ENCODE results near the gene IL3. TPM values are rescaled to one million over a fixed set of nuclear protein-coding genes. Genes with fewer than 3 reads are reported as not detected.

Gene IL3
- total and polyA plus RNA-seq, 5 donors from 2014 or later, result not detected

DNA sequence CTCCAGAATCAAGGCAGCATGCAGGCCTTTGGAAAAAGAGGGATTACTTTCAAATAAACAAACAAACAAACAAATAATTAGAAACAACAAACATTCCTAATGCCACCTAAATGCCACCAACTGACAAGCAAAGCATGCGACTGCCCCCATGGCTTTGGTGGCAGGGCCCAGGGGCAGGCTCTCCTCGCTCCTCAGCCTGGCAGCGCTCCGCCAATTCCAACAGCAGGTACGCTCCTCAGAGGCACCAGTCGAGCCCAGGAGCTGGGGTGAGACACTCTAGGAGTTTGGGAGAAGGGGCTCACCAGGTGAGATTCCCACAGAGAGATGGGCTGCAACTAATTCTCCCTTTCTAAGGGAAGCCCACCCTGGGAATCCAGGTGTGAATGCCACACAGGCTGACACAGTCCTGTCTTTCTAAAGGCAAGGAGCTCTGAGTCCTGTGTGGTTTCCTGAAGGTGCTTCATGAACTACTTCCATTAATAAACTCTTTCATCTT is 41.0 kb downstream of the IL3 start:
- no peaks in the 10 kb centered on the region for H3K27me3 Mint-ChIP-seq
- Histone ChIP-seq H3K9me3 (ENCODE audit: control insufficient read depth in 2 of 2, low read length in 2 of 2) (no peaks in the 10 kb centered on the region), H3K4me1 (ENCODE audit: control insufficient read depth, insufficient read depth, low read length, poor library complexity, severe bottlenecking) (peaks cover 55% of the 10 kb centered on the region), H3K27me3 (ENCODE audit: control insufficient read depth, insufficient read depth, low read length) (no peaks in the 10 kb centered on the region), H3K4me3 (ENCODE audit: low read depth, low read length) (no peak overlapping the region), H3K27ac (ENCODE audit: insufficient read depth, low read length, poor library complexity, severe bottlenecking) (peak overlapping the region; percentile 73), H3K36me3 (ENCODE audit: control insufficient read depth, insufficient read depth, low read length) (no peaks in the 10 kb centered on the region)
- no peaks in the 10 kb centered on the region for H3K36me3 Mint-ChIP-seq
- H3K4me3 Mint-ChIP-seq, result peak overlapping the region in 1 of 4 donors; percentile 57
- H3K9me3 Mint-ChIP-seq, result peaks cover 0 to 2% (median 0%) of the 10 kb centered on the region in 7 donors
- DNase-seq, result no peak
- H3K4me1 Mint-ChIP-seq, result peaks cover 20 to 62% (median 46%) of the 10 kb centered on the region in 4 donors
- ATAC-seq (ENCODE audit: low read depth in 2 of 2), result no peak
- peak overlapping the region in 2 of 3 donors; percentile 16 to 78 for H3K27ac Mint-ChIP-seq

DNA sequence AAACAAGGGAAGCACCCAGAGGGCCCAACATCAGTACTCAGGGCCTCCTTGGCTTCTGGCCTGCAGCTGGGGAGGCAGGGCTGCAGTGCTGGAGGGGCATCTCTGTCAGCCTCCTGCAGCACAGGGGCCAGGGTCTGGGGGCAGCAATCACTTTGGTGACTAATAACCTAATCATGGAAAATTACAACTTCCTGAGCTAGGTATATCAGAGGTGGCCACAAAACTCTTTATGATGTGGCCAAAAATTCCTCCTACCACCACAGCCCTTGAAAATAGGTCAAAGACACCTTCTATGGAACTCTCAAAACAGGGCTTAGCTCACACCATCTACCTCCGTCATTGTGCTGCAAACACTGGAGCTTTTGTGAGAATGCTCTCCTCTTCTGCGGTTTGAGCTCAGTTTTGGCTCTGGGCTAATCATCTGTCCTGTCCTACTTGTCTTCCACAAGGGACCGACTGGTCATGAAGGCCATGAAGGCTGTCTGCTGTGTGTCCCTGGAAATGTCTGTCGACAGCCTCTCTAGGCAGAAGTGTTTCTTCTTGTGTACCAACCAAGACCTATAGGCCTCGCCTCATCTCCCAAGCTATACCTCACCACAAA is 41.7 kb downstream of the IL3 start:
- ATAC-seq (ENCODE audit: low read depth in 2 of 2) (no peak), DNase-seq (no peak)
- Histone ChIP-seq H3K9me3 (ENCODE audit: control insufficient read depth in 2 of 2, low read length in 2 of 2) (no peaks in the 10 kb centered on the region), H3K27ac (ENCODE audit: insufficient read depth, low read length, poor library complexity, severe bottlenecking) (peak overlapping the region; percentile 73), H3K36me3 (ENCODE audit: control insufficient read depth, insufficient read depth, low read length) (no peaks in the 10 kb centered on the region), H3K4me1 (ENCODE audit: control insufficient read depth, insufficient read depth, low read length, poor library complexity, severe bottlenecking) (peaks cover 55% of the 10 kb centered on the region), H3K27me3 (ENCODE audit: control insufficient read depth, insufficient read depth, low read length) (no peaks in the 10 kb centered on the region), H3K4me3 (ENCODE audit: low read depth, low read length) (no peak overlapping the region)
- peaks cover 20 to 62% (median 46%) of the 10 kb centered on the region in 4 donors for H3K4me1 Mint-ChIP-seq
- peak overlapping the region; percentile 74 to 95 (median 78) for H3K27ac Mint-ChIP-seq
- peaks cover 0 to 3% (median 0%) of the 10 kb centered on the region in 7 donors for H3K9me3 Mint-ChIP-seq
- H3K4me3 Mint-ChIP-seq, result peak overlapping the region in 3 of 4 donors; percentile 4 to 57 (median 52)
- no peaks in the 10 kb centered on the region for H3K36me3 Mint-ChIP-seq
- H3K27me3 Mint-ChIP-seq, result no peaks in the 10 kb centered on the region

DNA sequence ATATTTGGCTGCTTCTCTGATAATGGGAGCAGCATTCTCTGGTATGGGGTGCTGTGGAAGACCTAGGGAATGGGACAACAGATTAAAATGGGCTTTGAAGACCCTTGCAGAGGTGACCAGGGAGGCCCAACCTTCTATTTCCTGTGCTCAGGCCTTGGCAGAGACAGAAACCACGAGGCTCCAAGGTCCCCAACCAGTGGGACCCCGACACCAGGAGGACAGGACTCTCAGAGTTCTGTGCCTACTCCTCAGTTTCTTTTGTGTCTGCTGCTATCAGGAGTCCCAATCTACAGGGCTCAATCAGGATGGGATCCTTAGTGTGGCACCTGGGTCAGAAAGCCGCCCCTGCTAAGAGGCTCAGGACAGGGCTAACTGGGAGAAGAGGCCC is 42.5 kb downstream of the IL3 start:
- H3K27me3 Mint-ChIP-seq, result no peaks in the 10 kb centered on the region
- H3K9me3 Mint-ChIP-seq, result peaks cover 0 to 3% (median 0%) of the 10 kb centered on the region in 7 donors
- Histone ChIP-seq H3K9me3 (ENCODE audit: control insufficient read depth in 2 of 2, low read length in 2 of 2) (no peaks in the 10 kb centered on the region), H3K4me3 (ENCODE audit: low read depth, low read length) (peak overlapping the region; percentile 72), H3K27ac (ENCODE audit: insufficient read depth, low read length, poor library complexity, severe bottlenecking) (peak overlapping the region; percentile 73), H3K36me3 (ENCODE audit: control insufficient read depth, insufficient read depth, low read length) (no peaks in the 10 kb centered on the region), H3K27me3 (ENCODE audit: control insufficient read depth, insufficient read depth, low read length) (no peaks in the 10 kb centered on the region), H3K4me1 (ENCODE audit: control insufficient read depth, insufficient read depth, low read length, poor library complexity, severe bottlenecking) (peaks cover 55% of the 10 kb centered on the region)
- H3K4me1 Mint-ChIP-seq, result peaks cover 20 to 64% (median 46%) of the 10 kb centered on the region in 4 donors
- no peak for ATAC-seq (ENCODE audit: low read depth in 2 of 2)
- no peak for DNase-seq
- peak overlapping the region; percentile 53 to 78 (median 74) for H3K27ac Mint-ChIP-seq
- H3K4me3 Mint-ChIP-seq, result peak overlapping the region in 2 of 4 donors; percentile 57 to 77
- no peaks in the 10 kb centered on the region for H3K36me3 Mint-ChIP-seq

DNA sequence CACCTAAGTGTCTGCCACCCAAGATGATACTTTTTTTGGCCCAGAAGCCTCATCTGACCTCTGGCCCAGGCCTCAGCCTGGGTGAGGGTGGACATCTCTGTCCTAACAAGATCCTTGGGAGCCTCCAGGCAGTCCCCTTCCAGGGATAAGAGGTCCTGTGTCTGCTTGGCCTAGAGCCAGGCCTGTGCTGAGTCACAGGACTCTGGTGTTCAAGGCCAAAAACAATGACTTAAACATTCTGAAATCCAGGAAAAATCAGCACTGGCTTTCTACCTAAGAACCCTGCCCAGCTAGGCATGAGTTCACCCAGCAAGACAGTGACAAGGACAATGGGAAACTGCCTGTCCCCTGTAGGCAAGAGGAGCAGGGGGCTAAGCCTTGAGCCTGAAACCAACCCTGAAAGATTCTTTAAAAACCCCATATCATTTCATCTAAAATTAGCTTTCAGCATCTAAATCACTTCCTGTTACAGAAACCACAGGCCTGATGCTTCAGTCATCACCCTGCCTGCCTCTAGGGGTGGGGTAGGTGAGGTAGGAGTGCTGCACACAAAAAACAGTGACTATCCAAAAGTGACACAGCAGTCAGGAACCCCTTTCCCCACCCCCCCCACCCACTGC is 43.0 kb downstream of the IL3 start:
- H3K4me1 ChIP-seq (ENCODE audit: control insufficient read depth, insufficient read depth, low read length, poor library complexity, severe bottlenecking), result peaks cover 55% of the 10 kb centered on the region
- no peaks in the 10 kb centered on the region for H3K36me3 ChIP-seq (ENCODE audit: control insufficient read depth, insufficient read depth, low read length)
- Mint-ChIP-seq H3K4me3 (peak overlapping the region; percentile 33 to 77 (median 64)), H3K36me3 (no peaks in the 10 kb centered on the region), H3K4me1 (peaks cover 20 to 66% (median 46%) of the 10 kb centered on the region in 4 donors), H3K27me3 (no peaks in the 10 kb centered on the region), H3K9me3 (peaks cover 0 to 3% (median 0%) of the 10 kb centered on the region in 7 donors), H3K27ac (peak overlapping the region; percentile 53 to 78 (median 74))
- peak; percentile 56 to 92 (median 82) for DNase-seq
- H3K9me3 ChIP-seq (ENCODE audit: control insufficient read depth in 2 of 2, low read length in 2 of 2), result no peaks in the 10 kb centered on the region
- H3K27me3 ChIP-seq (ENCODE audit: control insufficient read depth, insufficient read depth, low read length), result no peaks in the 10 kb centered on the region
- peak overlapping the region; percentile 72 for H3K4me3 ChIP-seq (ENCODE audit: low read depth, low read length)
- peak; percentile 89 to 91 for ATAC-seq (ENCODE audit: low read depth in 2 of 2)
- H3K27ac ChIP-seq (ENCODE audit: insufficient read depth, low read length, poor library complexity, severe bottlenecking), result peak overlapping the region; percentile 73

DNA sequence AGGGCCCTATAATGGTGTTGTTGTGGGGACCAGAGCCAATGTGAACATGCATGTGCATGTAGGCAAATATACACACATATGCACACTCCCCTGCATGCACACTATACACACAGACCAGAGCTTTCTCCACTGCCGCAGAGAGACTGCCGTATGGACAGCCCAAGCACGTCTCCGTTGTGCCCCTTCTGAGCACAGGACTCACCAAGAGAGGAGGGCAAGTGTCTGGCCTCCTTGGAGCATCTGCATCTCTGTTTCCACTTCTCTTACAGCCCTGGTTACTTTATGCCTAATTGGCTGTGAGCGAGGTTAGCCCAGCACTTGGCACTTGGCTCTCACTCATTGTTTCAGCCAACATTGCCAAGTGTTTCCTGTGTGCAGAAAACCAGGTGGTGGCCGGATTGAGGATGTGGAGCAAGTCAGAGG is 43.5 kb downstream of the IL3 start:
- no peak for ATAC-seq (ENCODE audit: low read depth in 2 of 2)
- Mint-ChIP-seq H3K4me3 (peak overlapping the region; percentile 16 to 77 (median 64)), H3K27ac (peak overlapping the region; percentile 53 to 78 (median 74)), H3K27me3 (no peaks in the 10 kb centered on the region), H3K4me1 (peaks cover 20 to 69% (median 45%) of the 10 kb centered on the region in 4 donors), H3K9me3 (peaks cover 0 to 3% (median 0%) of the 10 kb centered on the region in 7 donors), H3K36me3 (no peaks in the 10 kb centered on the region)
- Histone ChIP-seq H3K27ac (ENCODE audit: insufficient read depth, low read length, poor library complexity, severe bottlenecking) (peak overlapping the region; percentile 43), H3K4me3 (ENCODE audit: low read depth, low read length) (peak overlapping the region; percentile 63), H3K9me3 (ENCODE audit: control insufficient read depth in 2 of 2, low read length in 2 of 2) (no peaks in the 10 kb centered on the region), H3K4me1 (ENCODE audit: control insufficient read depth, insufficient read depth, low read length, poor library complexity, severe bottlenecking) (peaks cover 55% of the 10 kb centered on the region), H3K36me3 (ENCODE audit: control insufficient read depth, insufficient read depth, low read length) (no peaks in the 10 kb centered on the region), H3K27me3 (ENCODE audit: control insufficient read depth, insufficient read depth, low read length) (no peaks in the 10 kb centered on the region)
- DNase-seq, result peak in 1 of 3 donors; percentile 42

DNA sequence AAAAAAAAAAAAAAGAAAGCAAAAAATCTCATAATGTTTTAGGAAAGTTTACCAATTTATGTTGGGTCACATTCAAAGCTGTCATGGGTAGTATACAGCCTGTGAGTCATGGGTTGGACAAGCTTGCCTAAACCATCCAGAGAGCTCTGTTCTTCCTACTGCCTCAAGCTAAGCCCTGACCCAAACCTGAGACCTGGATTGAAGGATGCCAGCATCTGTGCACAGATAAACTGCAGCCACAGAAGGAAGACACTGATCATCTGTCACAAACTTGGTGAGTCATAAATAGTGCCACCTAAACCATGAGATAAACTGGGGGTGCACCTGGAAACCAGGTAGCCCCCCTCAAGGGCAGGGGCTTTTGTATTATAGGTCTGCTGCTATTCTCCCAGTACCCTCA is 44.1 kb downstream of the IL3 start:
- ATAC-seq (ENCODE audit: low read depth in 2 of 2) (no peak), DNase-seq (no peak)
- Mint-ChIP-seq H3K4me3 (peak overlapping the region in 3 of 4 donors; percentile 15 to 57 (median 30)), H3K36me3 (no peaks in the 10 kb centered on the region), H3K27ac (peak overlapping the region in 1 of 3 donors; percentile 78), H3K9me3 (peaks cover 0 to 3% (median 0%) of the 10 kb centered on the region in 7 donors), H3K27me3 (no peaks in the 10 kb centered on the region), H3K4me1 (peaks cover 20 to 63% (median 40%) of the 10 kb centered on the region in 4 donors)
- H3K27me3 ChIP-seq (ENCODE audit: control insufficient read depth, insufficient read depth, low read length), result no peaks in the 10 kb centered on the region
- H3K36me3 ChIP-seq (ENCODE audit: control insufficient read depth, insufficient read depth, low read length), result no peaks in the 10 kb centered on the region
- no peaks in the 10 kb centered on the region for H3K9me3 ChIP-seq (ENCODE audit: control insufficient read depth in 2 of 2, low read length in 2 of 2)
- no peak overlapping the region for H3K4me3 ChIP-seq (ENCODE audit: low read depth, low read length)
- H3K4me1 ChIP-seq (ENCODE audit: control insufficient read depth, insufficient read depth, low read length, poor library complexity, severe bottlenecking), result peaks cover 55% of the 10 kb centered on the region
- no peak overlapping the region for H3K27ac ChIP-seq (ENCODE audit: insufficient read depth, low read length, poor library complexity, severe bottlenecking)

DNA sequence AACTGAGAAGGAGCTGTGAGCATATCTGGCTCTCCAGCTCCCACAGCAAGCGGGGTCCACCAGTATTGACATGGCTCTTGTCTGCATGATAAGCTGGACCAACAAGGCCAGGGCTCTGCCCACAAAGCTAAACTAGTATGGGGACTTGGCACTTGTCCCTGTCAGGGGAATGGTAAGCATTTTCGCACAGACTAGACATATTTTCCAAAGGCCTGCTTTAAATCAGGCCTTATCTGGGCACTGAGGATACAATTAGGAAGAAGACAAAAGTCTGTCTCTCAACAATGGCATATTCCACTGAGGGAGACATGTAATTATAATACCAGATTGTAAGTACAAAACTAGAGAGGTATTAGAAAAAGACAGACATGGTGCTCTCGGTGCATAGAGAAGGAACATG is 45.2 kb downstream of the IL3 start:
- ATAC-seq (ENCODE audit: low read depth in 2 of 2), result no peak
- Histone ChIP-seq H3K4me3 (ENCODE audit: low read depth, low read length) (no peak overlapping the region), H3K27me3 (ENCODE audit: control insufficient read depth, insufficient read depth, low read length) (no peaks in the 10 kb centered on the region), H3K4me1 (ENCODE audit: control insufficient read depth, insufficient read depth, low read length, poor library complexity, severe bottlenecking) (peaks cover 48% of the 10 kb centered on the region), H3K9me3 (ENCODE audit: control insufficient read depth in 2 of 2, low read length in 2 of 2) (no peaks in the 10 kb centered on the region), H3K27ac (ENCODE audit: insufficient read depth, low read length, poor library complexity, severe bottlenecking) (no peak overlapping the region), H3K36me3 (ENCODE audit: control insufficient read depth, insufficient read depth, low read length) (no peaks in the 10 kb centered on the region)
- DNase-seq, result no peak
- H3K27ac Mint-ChIP-seq, result no peak overlapping the region
- H3K9me3 Mint-ChIP-seq, result peaks cover 0 to 3% (median 0%) of the 10 kb centered on the region in 7 donors
- no peaks in the 10 kb centered on the region for H3K36me3 Mint-ChIP-seq
- H3K27me3 Mint-ChIP-seq, result no peaks in the 10 kb centered on the region
- peaks cover 14 to 60% (median 39%) of the 10 kb centered on the region in 4 donors for H3K4me1 Mint-ChIP-seq
- H3K4me3 Mint-ChIP-seq, result no peak overlapping the region

Data from CD4-positive, CD25-positive, alpha-beta regulatory T cell (primary cell).